Measurements from ENCODE around the gene SLC49A4. TPM values are rescaled to one million over a fixed set of nuclear protein-coding genes. Genes with fewer than 3 reads are reported as not detected.

The SLC49A4 gene
- polyA plus RNA-seq, 3 donors = 13.5 to 16.3 (median 14.2) TPM

DNA sequence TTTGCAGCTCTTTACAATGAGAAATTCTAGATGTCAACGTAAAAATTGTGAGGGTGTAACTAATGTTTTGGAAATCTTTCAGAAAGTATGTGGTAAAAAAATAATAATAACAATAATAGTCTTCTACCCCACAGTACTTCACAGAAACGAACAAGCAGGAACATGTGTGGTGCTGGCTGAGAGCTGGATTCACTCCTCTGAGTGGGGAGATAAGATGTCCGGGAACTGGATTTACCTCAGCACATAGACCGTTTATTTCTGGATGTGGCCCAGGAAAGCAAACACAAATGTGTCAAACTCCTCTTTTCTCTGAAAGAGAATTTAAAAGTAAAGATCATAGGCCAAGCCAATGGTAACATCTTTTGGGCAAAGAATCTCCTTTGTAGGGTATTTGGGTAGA, 103.4 kb downstream of the SLC49A4 start:
- no peak for DNase-seq

DNA sequence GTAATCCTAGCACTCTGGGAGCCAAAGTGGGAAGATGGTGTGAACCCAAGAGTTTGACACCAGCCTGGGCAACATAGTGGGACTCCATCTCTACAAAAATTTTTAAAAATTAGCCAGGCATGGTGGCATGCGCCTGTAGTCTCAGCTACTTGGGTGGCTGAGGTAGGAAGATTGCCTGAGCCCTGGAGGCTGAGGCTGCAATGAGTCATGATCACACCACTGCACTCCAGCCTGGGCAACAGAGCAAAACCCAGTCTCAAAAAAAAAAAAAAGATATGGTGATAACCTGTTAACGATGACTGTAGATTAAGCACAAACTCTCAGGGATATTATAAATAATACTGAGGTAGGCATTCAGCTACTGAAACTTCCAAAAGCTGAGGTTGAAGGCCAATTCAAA, 107.5 kb downstream of the SLC49A4 start:
- no peak for DNase-seq

DNA sequence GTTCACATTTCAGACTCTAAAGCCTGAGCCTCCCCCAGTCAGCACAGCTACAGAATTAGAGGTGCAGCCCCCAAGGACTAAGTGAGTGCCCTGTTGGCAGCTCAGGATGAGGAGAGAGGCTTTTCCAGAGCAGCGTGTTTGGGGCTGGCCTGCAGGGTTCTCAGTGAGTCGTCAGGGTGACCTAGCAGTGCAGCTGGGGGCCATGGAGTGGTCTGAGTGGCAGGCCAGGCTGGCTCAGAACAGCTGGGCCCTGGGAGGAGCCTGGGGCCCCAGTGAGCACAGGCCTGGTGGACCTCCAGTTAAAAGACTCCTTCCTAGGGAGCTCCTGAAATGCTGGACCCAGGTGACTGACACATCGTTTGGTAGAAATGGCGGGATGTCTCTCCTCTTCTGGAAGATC, 108.3 kb downstream of the SLC49A4 start:
- no peak for DNase-seq

DNA sequence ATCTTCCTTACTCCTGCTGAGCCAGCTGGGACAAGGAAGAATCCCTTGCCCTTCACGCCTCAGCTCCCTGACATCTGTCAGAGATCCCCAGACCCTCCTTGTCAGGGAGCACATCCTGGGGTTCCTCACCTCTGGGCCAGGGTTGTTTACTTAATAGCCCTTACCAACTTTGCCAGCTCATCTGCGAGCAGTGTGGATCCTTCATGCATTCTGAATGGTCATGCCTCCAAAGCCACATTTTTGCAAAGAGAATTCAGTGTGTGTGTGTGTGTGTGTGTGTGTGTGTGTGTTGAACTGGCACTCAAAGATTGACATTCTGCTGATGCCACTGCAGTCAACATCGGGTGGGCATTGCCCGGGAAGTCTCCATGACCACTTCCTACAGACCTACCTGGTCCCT, 112.6 kb downstream of the SLC49A4 start:
- no peak for DNase-seq

DNA sequence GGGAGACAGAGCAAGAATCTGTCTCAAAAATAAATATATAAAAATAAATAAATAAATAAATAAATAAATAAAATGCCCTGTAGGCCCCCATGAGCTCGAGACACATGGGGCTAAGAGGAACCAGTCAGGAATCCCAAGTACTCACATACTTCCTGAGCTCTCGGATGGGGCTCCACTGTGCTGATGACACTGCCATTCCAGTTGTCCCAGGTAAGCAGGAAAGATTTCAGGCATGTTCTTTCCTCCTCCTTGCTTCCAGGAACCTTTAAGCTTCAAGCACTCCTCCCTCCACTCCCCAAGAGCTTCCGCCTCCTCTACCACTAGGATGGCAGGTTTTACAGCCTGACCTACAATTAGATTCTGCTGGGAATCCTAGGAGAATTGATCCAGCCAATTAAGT, 113.4 kb downstream of the SLC49A4 start:
- no peak for DNase-seq

DNA sequence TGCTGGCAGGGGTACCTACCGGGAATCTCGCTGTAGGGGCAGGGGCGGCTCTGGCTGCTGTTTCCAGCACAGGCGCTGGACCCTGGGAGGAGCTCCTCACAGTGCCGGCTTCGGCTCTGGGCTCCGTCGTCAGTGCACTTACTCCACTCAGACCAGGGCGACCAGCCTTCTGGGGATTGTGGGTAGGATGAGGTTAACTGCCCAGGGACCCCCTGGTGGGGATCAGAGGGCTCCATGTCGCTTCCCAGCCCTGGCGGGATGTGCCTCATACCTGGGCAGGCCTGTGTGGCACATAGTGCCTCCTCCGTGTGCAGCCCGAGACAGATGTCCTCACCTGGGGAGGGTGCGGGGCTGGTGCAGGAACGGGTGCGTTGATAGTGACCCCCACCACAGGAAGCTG, 117.0 kb downstream of the SLC49A4 start:
- DNase-seq = no peak

DNA sequence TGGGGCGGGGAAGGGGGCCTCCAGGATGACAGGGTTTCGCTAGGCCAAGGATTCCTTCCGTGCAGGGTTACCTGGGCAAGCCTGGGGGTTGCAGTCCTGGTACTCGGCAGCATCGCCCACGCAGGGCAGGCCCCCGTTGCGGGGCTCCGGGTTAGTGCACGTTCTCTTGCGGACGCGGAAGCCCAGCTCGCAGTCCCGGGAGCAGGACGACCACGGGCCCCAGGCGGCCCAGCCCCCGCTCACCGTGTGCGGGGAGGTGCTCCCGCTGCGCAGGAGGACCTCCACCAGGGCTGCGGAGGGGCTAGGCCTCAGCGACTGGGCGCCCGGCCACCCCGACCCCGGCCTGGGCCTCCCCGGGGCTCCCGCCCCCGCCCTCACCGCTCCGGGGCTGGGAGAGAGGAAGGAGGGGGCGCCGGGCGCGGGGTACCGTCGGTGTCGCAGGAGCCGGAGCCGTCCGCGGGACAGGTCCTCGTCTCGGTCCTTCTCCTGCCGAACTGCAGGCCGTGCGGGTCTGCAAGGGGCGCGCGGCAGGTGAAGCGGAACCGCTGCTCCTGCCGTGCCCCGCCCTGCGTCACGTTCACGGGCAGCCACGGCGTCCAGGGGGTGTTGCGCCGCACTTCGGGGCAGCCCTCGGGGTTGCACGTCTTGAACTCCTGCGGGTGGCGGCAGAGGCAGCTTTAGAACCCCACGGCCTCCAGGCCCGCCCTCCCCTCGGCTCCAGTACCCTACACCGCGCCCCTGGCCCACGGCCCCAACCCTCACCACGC, 118.1 kb downstream of the SLC49A4 start:
- no peak for DNase-seq

DNA sequence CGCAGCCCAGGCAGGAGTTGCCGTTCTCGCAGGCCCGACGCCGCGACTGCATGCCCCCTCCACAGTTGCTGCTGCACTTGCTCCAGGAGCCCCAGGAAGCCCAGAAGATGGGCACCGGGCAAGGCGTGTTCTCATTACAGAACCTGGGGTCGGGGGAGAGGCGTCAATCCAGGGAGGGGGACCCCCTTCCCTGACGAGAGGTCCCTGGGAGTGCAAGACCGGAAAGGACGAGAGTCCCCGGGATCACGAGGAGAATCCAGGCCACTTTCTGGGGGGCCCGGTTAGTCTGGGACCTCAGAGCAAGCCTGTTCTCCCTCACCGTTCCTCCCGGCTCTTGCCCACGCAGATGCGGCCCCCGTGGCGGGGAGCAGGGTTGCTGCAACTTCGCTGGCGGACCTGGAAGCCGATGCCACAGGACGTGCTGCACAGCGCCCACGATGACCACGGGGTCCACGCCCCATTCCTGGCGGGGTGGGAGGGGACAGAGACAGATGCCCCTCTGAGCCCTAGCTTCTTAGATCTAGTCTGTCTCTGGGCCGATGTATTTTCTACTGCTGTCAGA, 118.8 kb downstream of the SLC49A4 start:
- no peak for DNase-seq

DNA sequence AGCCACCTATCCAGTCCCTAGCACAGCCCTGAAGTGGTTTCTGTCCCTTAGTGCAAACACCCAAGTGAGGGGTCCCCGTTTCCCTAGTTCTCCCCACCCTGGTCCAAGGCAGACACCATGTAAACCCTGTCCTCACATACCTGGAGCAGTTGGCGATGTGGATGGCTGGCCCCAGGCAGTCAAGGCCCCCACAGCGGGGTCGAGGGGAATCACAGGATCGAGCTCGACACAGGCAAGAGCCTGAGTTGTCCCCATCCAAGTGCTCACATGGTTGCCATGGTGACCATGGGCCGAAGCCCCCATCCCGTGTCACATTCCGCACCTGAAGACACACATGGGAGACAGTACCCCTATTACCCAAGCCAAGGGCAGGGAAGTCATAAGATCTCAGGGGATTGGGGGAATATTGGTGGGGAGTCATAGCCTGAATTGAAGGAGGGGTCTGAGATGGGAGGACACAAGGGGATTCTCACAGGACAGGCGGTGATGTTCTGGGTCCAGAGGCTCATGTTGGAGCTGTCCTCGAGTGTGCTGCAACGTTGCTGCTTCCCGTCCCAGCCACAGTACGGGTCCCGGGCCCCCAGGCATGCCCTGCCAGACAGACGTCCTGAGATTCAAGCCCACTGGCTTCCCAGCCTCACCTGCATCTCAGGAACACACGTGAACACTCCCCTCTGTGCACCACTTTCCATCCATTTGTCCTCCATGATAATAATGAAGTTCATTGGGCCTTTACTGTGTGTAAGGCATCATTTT, 120.6 kb downstream of the SLC49A4 start:
- DNase-seq = no peak

DNA sequence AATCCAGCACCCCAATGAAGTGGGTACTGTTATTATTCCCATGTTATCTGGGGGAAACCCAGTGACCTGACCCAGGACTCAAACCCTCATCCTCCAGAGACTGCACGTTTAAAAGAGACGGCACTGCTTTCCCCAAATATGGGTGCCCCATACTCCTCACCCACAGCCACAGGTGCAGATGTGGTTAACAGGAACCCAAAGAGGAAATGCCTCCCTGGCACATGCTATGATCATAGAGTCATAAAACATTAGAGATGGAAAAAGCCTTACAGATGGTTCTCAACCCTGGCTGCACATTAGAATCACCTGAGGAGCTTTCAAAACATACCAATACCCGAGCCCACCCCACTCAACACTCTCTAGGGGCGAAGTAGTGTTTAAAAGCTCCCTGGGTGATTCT, 121.2 kb downstream of the SLC49A4 start:
- DNase-seq = no peak

DNA sequence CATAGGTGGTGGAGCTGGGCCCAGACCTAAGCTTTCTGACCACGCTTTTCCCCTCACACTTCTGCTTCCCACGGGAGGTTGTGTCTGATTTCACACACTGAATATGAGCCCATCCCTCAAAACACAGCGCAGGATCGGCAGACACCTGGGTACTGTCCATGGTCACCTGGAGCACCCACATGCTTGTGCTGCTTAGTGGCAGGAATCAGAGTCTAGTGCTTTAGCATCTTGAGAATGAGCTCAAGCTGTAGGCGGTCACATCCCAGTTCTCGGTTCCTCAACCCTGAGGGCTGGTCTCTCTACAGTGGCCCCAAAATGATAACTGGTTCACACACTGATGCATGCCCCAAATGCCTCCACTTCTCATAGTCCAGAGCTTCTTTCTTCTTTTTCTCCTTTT, 121.7 kb downstream of the SLC49A4 start:
- DNase-seq = no peak

DNA sequence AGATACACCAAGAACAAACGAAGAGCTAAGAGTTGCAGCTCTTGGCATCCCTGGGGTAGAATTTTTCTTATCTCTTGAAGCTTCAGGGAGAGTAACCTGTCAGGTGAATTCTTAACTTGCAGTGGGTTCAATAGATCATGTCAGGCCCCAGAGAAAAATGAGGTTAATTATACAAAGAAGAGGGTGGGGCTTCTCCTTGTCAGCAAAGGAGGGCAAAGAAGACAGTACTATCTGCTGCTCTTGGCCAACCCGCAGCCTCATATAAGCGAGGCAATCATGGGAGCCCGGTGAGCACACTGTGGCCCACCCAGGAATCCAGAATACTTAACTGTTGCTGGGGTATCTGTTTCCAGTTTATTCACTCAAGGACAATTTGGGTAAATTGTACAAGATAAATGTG, 122.5 kb downstream of the SLC49A4 start:
- DNase-seq = no peak

DNA sequence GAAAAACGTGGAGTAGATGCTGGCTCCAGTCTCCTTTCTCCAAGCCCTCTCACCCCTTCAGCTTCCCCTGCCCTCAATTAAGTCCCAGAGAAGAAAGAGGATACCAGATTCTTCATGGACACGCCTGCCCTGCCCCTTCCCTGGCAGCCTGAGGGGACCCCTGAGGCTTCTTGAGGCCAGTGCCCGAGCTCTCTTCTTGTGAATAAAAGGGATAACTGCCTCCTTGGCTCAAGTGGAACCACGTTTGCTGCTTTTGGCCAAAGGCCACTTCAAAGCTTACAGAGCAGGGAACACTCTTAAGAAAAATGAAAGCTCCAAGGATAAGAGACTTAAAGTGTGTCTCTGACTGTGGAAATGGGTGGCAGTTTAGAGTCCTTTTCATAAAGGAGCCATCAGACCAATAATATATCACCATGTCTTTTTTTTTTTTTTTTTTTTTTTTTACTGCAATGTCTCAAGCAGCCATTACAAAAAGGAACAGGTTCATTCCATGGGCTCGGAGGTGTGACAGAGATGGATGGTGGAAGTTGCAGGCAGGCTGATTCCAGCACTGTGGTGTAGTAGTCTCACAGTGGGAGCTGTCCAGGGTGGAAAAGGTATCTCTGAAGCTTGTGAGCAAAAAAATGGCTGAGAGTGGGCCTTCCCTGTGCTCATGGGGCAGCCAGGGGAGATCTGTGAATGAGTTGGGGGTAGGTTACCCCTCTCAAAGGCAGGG, 123.9 kb downstream of the SLC49A4 start:
- no peak for DNase-seq

DNA sequence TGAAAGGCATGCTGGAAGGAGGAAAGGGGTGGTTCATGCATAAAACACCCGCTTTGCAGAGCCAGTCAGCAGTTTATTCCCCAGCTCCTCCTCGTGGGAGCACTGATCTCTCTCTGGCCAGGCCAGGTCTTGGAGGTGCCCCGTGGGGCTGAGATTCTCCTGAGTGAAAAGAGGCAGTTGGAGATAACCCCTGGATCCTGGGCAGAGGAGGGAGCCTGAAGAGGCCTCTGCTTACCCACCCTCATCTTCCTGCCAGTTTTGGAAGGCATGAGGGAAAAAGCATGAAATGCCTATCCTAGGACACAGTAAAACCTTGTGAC, 124.4 kb downstream of the SLC49A4 start:
- DNase-seq = no peak

DNA sequence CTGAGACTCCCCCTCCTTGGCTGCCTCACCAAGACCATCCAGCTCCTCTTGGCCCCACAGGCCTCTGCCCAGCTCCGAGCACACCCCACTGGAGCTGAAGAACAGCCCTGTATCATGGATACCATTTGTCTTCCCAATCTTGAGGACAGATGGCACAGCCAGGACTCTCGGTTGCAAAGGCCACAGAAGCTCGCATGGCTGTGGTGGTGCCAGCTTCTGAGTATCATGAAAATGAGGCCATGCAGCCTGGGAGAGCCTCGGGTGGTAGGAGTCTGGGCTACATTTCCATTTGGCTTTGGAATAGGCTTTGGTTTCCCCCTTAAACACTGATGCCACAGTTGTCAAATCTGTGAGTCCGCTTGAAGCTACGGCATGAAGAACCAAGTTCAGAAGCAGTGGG, 126.1 kb downstream of the SLC49A4 start:
- DNase-seq = no peak

DNA sequence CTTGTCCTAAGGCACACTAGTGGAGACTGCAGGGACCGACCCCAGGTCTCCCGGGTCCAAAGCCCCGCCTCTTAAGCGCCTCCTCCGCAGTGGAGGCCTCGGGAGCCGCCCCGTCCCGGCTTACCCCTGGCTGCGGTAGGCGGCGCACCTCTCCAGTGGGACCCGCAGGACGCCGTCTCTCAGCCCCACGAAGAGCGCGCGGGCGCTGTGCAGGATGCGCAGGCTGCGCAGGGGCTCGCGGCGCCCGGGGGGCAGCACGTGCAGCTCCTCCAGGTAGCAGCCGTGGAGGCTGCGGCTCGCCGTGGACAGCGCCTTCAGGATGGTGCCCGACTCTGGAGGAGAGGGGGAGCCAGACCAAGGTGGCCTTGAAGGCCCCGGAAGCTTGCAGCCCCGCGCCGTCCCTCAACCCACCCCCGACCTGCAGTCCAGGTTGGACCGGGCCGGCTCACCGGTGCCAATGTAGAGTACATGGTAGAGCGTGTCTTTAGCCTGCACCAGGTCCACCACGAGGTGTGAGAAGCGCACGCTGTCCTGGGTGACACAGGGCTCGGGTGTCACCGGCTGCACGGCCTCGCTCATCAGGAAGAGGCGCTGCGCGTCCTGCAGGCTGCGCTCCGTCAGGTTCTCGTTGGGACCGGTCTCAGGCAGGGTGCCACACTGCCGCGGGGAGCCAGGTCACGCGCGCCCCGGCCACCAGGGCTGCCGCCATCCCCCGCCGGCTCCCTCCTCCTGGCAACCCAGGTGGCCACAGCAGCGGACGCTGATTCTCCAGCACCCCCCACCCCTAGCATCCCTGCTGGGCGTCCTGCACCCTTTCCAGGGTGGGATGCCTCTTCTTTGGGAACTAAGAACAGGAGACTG, 127.2 kb downstream of the SLC49A4 start:
- no peak for DNase-seq

DNA sequence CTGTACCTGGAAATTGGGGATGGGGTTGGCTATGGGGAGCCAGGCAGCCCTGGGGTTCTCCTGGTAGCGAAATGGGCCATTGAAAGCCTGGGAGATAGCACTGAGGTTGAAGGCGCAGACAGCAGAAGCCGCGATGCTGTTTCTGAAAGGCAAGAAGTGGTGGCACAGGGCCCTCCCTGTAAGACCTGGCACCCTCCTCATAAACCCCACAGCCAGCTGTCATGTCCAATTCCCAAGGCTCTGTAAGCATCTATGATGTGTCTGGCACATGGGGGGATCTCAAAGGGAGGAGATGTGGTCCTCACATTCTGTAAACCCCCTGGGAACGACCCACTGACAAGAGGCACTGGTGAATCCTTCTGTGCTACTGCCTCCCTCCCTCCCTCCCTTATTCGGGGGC, 128.7 kb downstream of the SLC49A4 start:
- no peak for DNase-seq

DNA sequence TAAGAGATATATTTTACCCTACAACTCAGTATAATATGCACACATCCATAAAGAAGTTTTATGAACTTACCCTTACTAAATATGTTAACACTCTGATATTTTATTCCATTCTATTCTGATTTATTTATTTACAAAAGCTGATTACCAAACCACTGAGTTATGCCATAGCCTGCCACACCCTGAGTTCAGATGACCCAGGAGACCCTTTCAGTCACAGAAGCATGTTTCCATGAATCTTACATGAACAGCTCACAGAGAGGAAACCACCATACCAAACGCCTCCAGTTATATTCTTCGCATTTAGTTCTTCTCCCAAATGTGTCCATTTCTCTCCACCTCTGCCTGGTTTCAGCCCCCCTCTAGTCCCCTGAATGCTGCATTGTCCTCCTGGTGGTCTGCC, 129.2 kb downstream of the SLC49A4 start:
- DNase-seq = no peak

DNA sequence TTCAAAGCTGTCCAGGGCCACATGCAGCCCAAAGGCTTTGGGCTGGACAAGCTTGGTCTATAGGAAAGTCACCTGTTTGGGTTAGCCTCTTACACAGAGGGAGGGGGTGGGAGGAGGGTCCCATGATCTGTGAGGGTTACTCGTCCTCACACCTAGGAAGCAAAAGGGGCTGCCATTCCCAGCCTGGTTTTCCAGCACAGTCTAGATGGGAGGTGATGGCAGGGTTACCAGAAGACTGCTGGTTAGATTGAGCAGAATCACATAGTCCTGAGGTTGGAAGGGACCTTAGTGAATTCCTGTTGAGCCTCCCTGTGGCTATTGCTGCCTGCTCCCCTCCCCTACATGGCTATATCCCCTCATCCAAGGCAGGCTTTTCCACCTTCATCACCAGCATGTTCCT, 130.9 kb downstream of the SLC49A4 start:
- no peak for DNase-seq

DNA sequence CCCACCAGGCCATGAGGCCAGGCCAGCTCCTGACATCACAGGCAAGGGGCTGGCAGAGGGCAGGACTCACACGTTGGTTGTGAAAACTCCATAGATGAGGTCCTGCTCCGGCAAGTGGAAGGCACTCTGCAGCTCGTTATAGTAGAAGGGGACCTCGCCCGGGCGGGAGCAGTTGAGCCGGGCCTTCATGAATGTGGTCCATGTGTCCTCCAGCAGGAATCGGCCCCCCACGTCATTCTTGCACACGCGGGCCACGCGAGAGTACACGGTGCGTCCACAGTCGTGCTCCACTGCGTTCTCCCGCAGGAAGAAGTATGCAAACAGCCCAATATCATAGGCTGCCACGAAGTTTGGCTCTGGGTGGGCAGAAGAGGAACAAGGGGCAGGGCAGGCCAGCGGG, 131.5 kb downstream of the SLC49A4 start:
- no peak for DNase-seq

DNA sequence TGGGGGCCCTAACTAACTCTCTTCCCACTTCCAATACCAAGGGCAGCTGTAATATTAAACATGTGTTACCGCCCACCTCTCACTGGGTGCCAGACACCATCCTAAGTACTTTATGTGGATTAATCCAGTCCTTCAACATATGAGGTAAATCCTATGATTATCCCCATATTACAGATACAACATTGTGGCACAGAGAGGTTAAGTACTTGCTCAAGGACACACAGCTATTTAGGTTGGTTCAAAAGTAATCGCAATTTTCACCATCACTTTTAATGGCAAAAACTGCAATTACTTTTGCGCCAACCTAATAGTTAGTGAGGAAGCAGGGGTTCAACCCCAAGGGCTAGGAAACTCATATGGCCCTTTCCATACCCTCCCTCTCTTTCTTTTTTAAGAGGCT, 131.9 kb downstream of the SLC49A4 start:
- no peak for DNase-seq

DNA sequence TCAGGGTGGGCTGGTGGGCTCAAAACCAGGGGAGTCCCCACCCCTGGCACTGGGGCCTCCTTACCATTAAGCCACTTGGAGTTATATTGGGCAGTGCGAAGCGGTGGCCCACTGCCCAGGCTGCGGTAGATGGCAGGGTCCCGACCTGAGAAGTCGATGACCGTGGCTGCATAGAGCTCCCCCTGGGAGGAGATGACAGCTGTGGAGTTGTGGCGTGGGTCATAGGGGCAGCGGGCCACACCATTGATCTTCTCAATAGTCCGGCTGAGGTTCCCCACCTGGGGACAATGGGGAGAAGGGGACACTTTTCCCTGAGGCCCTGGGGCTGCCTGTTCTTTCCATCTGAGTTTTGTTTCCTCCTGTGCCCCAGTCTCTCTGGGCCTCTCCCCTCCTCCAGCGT, 132.9 kb downstream of the SLC49A4 start:
- DNase-seq = no peak
